Adrenal gland (tissue), 12 donors: ENCODE data around the gene SHISA6. TPM values are rescaled to one million over a fixed set of nuclear protein-coding genes. Genes with fewer than 3 reads are reported as not detected.

Experiments used
- DNase-seq, 7 donors: peaks; one replicate each; pipeline ENCODE4 v3.0.0-alpha.2; 2019 to 2020
- H3K27ac ChIP-seq, 5 donors: fragments of 200-600 bp; sonication (generic) in 4 of 5; 1 replicate in 3 of 5; 2 replicates in 2 of 5; pipeline versions ENCODE4 v1.5.1 to v1.8.0; 2016 to 2020; ENCODE audit warnings: mild to moderate bottlenecking in 1 of 5
- H3K27me3 ChIP-seq: fragments of 200-600 bp; 2 replicates; pipeline ENCODE4 v1.8.0; 2021
- H3K36me3 ChIP-seq, 2 donors: fragments of 200-600 bp; replicated peaks in 1 of 2; 1 replicate in 1 of 2; 2 replicates in 1 of 2; pipeline versions ENCODE4 v1.5.1 to v1.8.0; 2018 to 2022
- H3K4me1 ChIP-seq, 2 donors: fragments of 200-600 bp; replicated peaks in 1 of 2; 1 replicate in 1 of 2; 2 replicates in 1 of 2; pipeline versions ENCODE4 v1.5.1 to v1.8.0; 2018 to 2021
- H3K4me3 ChIP-seq, 4 donors: fragments of 200-600 bp; sonication (generic) in 3 of 4; one replicate each; pipeline ENCODE4 v1.5.1; 2016 to 2018
- H3K9me3 ChIP-seq, 3 donors: fragments of 200-600 bp; sonication (generic) in 1 of 3; replicated peaks in 1 of 3; 1 replicate in 2 of 3; 2 replicates in 1 of 3; pipeline versions ENCODE4 v1.5.1 to v1.8.0; 2016 to 2021
- POLR2A ChIP-seq, 2 donors: fragments of 450-650 bp; IDR thresholded peaks; one replicate each; pipeline ENCODE4 v1.6.1; 2017; ENCODE audit warnings: antibody characterized with exemption in 2 of 2, mild to moderate bottlenecking in 2 of 2, moderate library complexity in 1 of 2
- WGBS, 4 donors: extraction: QIAGEN DNeasy Blood & Tissue Kit in 2 of 4; methylation state at CpG; one replicate each; pipeline versions ENCODE4 v1.1.5 to v1.1.7; 2013 to 2017; 5-methylcytosine and 5-hydroxymethylcytosine counted together
- intact Hi-C, 2 donors: fragments of 100-400 bp; cut with DNase I; formaldehyde crosslinking; loops; one replicate each; pipeline versions ENCODE4 v1.14.1 to v1.15.0; 2022 to 2023
- polyA plus RNA-seq, 3 donors: library from polyadenylated mRNA; stranded (reverse); fragments of 200-250 nt in 2 of 3; fragments of 350-450 nt in 1 of 3; fragmentation: Illumina TruSeq in 1 of 3; extraction: RNeasy Lipid Tissue Mini Kit (QIAGEN cat#74804) in 1 of 3; gene quantifications; one replicate each; pipeline ENCODE4 v1.2.3, GENCODE V29; 2013 to 2014
- total RNA-seq, 9 donors: library from RNA; depleted of rRNA in 4 of 9; stranded (reverse); fragments of >200 nt in 4 of 9; fragments of 120-200 nt in 1 of 9; fragmentation: NEBNext Ultra II Directional in 1 of 9; extraction: Animal tissue kit (Norgen Biotek cat#: 25700) in 1 of 9; gene quantifications; one replicate each; pipeline versions ENCODE4 v1.1.0 to v1.2.4, GENCODE V29; 2013 to 2023
- TF ChIP-seq, protein P1 (sequence below), 6 experiments: fragments of 450-650 bp in 4 of 6; fragments of 200-600 bp in 2 of 6; sonication (generic) in 1 of 6; IDR thresholded peaks; 1 replicate in 5 of 6; 2 replicates in 1 of 6; pipeline versions ENCODE4 v1.5.1 to v1.8.0; 2016 to 2021; ENCODE audit warnings: antibody characterized with exemption in 6 of 6, mild to moderate bottlenecking in 2 of 6, moderate library complexity in 1 of 6
- donor health status: healthy with polysubstance abuse.
- donor health status: Bipolar disorder and iron deficiency.
- donor health status: DM: yes; HTN: yes; CAD: no.
- donor health status: DM: no; HTN: no; CAD: no.
- donor health status: DM: no; HTN: no; CAD: no.
- donor health status: DM: yes; HTN: yes; CAD: no.

SHISA6 gene
- total and polyA plus RNA-seq, 12 donors = 0.09 to 2.0 (median 0.57) TPM

DNA sequence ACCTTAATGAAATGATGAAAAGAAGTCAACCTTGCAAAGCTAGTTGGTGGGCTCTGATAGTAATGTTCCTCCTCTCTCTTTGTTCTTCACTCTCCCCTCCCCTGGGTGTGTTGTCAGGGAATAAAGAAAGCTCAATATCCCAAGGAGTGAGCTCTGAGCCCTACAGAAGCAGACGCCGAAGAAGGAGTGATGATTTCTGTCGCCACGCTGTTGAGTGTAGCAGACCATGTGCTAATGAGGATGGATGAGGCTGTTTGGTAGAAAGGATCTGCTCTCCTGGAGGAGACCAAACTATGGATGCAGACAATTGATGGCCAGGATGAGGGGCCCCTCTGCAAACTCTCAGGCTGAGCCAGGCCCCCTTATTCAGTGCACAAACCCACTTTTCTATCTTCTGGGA, 217.3 kb downstream of the SHISA6 start:
- Histone ChIP-seq H3K4me1 (no peaks in the 10 kb centered on the region), H3K27me3 (no peaks in the 10 kb centered on the region), H3K9me3 (no peaks in the 10 kb centered on the region), H3K4me3 (no peak overlapping the region), H3K27ac (no peak overlapping the region), H3K36me3 (no peaks in the 10 kb centered on the region)
- intact Hi-C loops = no loop called here
- no peak for TF ChIP-seq POLR2A (IDR thresholded peaks at IDR 0.05)
- TF ChIP-seq, protein P1, sequence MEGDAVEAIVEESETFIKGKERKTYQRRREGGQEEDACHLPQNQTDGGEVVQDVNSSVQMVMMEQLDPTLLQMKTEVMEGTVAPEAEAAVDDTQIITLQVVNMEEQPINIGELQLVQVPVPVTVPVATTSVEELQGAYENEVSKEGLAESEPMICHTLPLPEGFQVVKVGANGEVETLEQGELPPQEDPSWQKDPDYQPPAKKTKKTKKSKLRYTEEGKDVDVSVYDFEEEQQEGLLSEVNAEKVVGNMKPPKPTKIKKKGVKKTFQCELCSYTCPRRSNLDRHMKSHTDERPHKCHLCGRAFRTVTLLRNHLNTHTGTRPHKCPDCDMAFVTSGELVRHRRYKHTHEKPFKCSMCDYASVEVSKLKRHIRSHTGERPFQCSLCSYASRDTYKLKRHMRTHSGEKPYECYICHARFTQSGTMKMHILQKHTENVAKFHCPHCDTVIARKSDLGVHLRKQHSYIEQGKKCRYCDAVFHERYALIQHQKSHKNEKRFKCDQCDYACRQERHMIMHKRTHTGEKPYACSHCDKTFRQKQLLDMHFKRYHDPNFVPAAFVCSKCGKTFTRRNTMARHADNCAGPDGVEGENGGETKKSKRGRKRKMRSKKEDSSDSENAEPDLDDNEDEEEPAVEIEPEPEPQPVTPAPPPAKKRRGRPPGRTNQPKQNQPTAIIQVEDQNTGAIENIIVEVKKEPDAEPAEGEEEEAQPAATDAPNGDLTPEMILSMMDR (IDR thresholded peaks at IDR 0.05) = no peak
- WGBS, 4 donors = 70 to 79% (median 77%) methylated on average over 4 of the region's 4 CpGs
- no peak for DNase-seq

DNA sequence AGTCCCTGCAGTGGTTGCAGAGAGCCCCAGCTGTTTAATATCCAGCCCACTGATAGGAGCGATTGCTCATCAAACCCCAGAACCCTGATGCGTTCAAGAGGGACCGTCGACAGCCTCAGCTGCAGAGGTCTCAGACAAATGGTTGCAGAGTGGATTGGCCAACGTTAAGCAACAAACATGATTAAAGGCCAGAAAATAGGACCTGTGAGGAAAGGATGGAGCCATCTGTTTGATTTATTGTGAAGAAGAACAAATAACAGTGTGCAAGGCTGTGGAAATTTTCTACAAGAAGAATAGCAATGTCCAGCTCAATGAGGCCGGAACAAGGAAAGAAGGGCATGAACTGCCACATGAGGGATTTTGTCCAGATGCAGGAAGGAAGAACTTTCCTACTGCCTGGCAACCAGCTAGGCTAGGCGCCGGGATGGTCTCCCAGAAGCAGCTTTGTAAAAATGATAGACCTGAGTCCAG, 218.9 kb downstream of the SHISA6 start:
- Histone ChIP-seq H3K4me3 (no peak overlapping the region), H3K27ac (no peak overlapping the region), H3K9me3 (no peaks in the 10 kb centered on the region), H3K27me3 (no peaks in the 10 kb centered on the region), H3K36me3 (no peaks in the 10 kb centered on the region), H3K4me1 (no peaks in the 10 kb centered on the region)
- intact Hi-C loops = no loop called here
- no peak for TF ChIP-seq POLR2A (IDR thresholded peaks at IDR 0.05)
- TF ChIP-seq, protein P1 (IDR thresholded peaks at IDR 0.05) = no peak
- DNase-seq = no peak
- 19 to 34% (median 26%) methylated on average over 8 of the region's 8 CpGs for WGBS, 4 donors

DNA sequence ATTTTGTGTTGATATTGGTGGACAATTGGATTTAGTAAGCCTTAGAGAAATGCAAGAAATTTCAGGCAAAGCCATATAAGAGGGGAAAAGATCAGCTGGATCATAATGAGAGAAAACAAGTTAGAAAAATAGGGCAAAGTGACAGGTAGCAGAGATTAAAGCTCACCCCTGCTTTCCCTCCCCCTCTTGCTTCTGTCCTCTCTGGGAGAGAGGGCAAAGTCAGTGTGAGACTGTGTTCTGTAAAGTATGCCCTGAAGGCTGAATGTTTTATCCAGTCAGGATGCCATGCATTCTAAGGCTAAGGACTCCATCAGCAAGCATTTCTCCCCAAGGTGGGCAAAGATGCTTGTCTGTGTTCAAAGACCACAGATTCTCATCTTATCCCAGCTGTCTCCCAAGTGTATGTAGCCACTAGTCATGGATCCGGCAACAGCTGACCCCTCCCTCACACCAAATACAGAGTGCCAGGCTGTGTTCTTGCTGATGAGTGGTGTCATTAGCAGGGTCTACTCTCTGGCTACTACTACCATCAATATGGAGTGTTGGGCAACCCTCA, 221.1 kb downstream of the SHISA6 start:
- no peak for DNase-seq
- H3K9me3 ChIP-seq = no peaks in the 10 kb centered on the region
- no peak overlapping the region for H3K4me3 ChIP-seq
- intact Hi-C loops = no loop called here
- TF ChIP-seq, protein P1 (IDR thresholded peaks at IDR 0.05) = no peak
- TF ChIP-seq POLR2A (IDR thresholded peaks at IDR 0.05) = no peak
- WGBS, 4 donors = 75 to 91% (median 81%) methylated on average over 1 of the region's 1 CpG
- H3K4me1 ChIP-seq = no peaks in the 10 kb centered on the region
- H3K27me3 ChIP-seq = no peaks in the 10 kb centered on the region
- no peak overlapping the region for H3K27ac ChIP-seq
- H3K36me3 ChIP-seq = no peaks in the 10 kb centered on the region

DNA sequence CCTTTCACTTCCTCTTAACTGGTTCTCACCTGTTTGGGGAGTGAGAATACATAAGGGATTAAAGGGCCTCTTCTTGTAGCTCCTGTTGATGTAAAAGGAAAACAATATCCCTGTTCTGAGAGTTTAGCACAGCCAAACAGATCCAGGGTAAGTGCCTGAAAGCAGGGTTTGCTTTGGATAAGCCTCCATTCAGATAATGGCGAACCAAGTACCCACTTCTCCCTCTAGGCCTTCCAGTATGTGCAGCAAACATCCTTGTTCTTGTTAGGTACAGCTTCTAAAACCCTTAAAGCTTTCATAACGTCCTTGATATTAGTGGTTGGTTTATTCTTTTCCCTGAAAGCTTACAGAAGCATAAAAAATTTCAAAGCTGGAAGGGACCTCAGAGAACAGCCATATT, 226.6 kb downstream of the SHISA6 start:
- no peaks in the 10 kb centered on the region for H3K27me3 ChIP-seq
- no peak for TF ChIP-seq POLR2A (IDR thresholded peaks at IDR 0.05)
- TF ChIP-seq, protein P1 (IDR thresholded peaks at IDR 0.05) = no peak
- H3K36me3 ChIP-seq = no peaks in the 10 kb centered on the region
- WGBS, 4 donors = 49 to 71% (median 51%) methylated on average over 2 of the region's 2 CpGs
- intact Hi-C loops = no loop called here
- H3K4me3 ChIP-seq = no peak overlapping the region
- no peaks in the 10 kb centered on the region for H3K4me1 ChIP-seq
- H3K27ac ChIP-seq = no peak overlapping the region
- H3K9me3 ChIP-seq = no peaks in the 10 kb centered on the region
- DNase-seq = no peak
